Osteoblast (primary cell): ENCODE data around the gene LENG8. TPM values are rescaled to one million over a fixed set of nuclear protein-coding genes. Genes with fewer than 3 reads are reported as not detected.

Experiments used
- DNase-seq: peaks from one replicate; pipeline ENCODE4 v3.0.0; 2011; ENCODE audit warnings: low spot score, mixed read lengths; ENCODE audit not compliant: insufficient read length; ENCODE audit errors: missing footprints
- H2AFZ ChIP-seq: 2 replicates; pipeline ENCODE4 v1.6.0; 2011; ENCODE audit warnings: mild to moderate bottlenecking, low read length
- H3K27ac ChIP-seq: 2 replicates; pipeline ENCODE4 v1.5.1; 2011; ENCODE audit warnings: mild to moderate bottlenecking, low read depth, low read length, moderate library complexity
- H3K27me3 ChIP-seq: 2 replicates; pipeline ENCODE4 v1.6.0; 2012; ENCODE audit warnings: mild to moderate bottlenecking, control low read depth, inconsistent platforms, low read length, moderate library complexity; ENCODE audit not compliant: insufficient read depth
- H3K36me3 ChIP-seq: 2 replicates; pipeline ENCODE4 v1.5.1; 2011; ENCODE audit warnings: mild to moderate bottlenecking, low read length, control low read depth, moderate library complexity; ENCODE audit not compliant: insufficient read depth
- H3K4me1 ChIP-seq: 2 replicates; pipeline ENCODE4 v1.5.1; 2011; ENCODE audit warnings: mild to moderate bottlenecking, low read length, control low read depth, moderate library complexity; ENCODE audit not compliant: insufficient read depth
- H3K4me2 ChIP-seq: 2 replicates; pipeline ENCODE4 v1.6.0; 2011; ENCODE audit warnings: mild to moderate bottlenecking, low read length; ENCODE audit not compliant: insufficient read depth
- H3K4me3 ChIP-seq: fragments of 200-600 bp; sonication (generic); 3 replicates; pipeline ENCODE4 v1.5.1; 2012; ENCODE audit warnings: mild to moderate bottlenecking, low read length, inconsistent platforms; ENCODE audit not compliant: insufficient read depth
- H3K79me2 ChIP-seq: 2 replicates; pipeline ENCODE4 v1.6.0; 2012; ENCODE audit warnings: mild to moderate bottlenecking, low read length, control low read depth, inconsistent platforms; ENCODE audit not compliant: insufficient read depth
- H3K9me3 ChIP-seq: 2 replicates; pipeline ENCODE4 v1.5.1; 2011; ENCODE audit warnings: low read depth, low read length, control low read depth
- H4K20me1 ChIP-seq: 2 replicates; pipeline ENCODE4 v1.6.0; 2012; ENCODE audit warnings: mild to moderate bottlenecking, low read length, control low read depth; ENCODE audit not compliant: insufficient read depth
- total RNA-seq: library from RNA; depleted of rRNA; stranded (reverse); fragments of >200 nt; gene quantifications from 2 replicates; pipeline ENCODE4 v1.2.3, GENCODE V29; 2012
- TF ChIP-seq, protein P1 (sequence below): IDR thresholded peaks from 2 replicates; pipeline ENCODE4 v1.5.1; 2011; ENCODE audit warnings: mild to moderate bottlenecking, low read depth, low read length, moderate library complexity; ENCODE audit errors: extremely low read depth

LENG8 gene
- total RNA-seq, 1 donor = 42.3 TPM

DNA sequence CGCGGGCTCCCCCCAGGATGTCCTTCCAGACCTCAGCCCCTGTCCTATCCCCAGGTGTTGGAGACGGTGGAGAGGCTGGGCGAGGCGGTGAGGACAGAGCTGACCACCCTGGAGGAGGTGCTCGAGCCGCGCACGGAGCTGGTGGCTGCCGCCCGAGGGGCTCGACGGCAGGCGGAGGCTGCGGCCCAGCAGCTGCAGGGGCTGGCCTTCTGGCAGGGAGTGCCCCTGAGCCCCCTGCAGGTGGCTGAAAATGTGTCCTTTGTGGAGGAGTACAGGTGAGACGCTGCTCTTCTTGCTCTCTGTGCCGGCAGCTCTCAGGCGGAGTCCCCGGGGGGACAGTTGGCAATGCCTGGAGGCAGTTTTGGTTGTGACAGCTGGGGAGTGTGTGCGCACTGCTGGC is 26.9 kb upstream of the LENG8 start:
- H2AFZ ChIP-seq = no peak overlapping the region
- H3K9me3 ChIP-seq = no peaks in the 10 kb centered on the region
- peaks cover 3% of the 10 kb centered on the region for H3K4me1 ChIP-seq
- H4K20me1 ChIP-seq = no peaks in the 10 kb centered on the region
- peaks cover 28% of the 10 kb centered on the region for H3K27me3 ChIP-seq
- no peak overlapping the region for H3K4me2 ChIP-seq
- no peaks in the 10 kb centered on the region for H3K79me2 ChIP-seq
- DNase-seq = peak; percentile 59
- TF ChIP-seq, protein P1, sequence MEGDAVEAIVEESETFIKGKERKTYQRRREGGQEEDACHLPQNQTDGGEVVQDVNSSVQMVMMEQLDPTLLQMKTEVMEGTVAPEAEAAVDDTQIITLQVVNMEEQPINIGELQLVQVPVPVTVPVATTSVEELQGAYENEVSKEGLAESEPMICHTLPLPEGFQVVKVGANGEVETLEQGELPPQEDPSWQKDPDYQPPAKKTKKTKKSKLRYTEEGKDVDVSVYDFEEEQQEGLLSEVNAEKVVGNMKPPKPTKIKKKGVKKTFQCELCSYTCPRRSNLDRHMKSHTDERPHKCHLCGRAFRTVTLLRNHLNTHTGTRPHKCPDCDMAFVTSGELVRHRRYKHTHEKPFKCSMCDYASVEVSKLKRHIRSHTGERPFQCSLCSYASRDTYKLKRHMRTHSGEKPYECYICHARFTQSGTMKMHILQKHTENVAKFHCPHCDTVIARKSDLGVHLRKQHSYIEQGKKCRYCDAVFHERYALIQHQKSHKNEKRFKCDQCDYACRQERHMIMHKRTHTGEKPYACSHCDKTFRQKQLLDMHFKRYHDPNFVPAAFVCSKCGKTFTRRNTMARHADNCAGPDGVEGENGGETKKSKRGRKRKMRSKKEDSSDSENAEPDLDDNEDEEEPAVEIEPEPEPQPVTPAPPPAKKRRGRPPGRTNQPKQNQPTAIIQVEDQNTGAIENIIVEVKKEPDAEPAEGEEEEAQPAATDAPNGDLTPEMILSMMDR = no peak
- no peaks in the 10 kb centered on the region for H3K36me3 ChIP-seq
- no peak overlapping the region for H3K27ac ChIP-seq
- H3K4me3 ChIP-seq = no peak overlapping the region

DNA sequence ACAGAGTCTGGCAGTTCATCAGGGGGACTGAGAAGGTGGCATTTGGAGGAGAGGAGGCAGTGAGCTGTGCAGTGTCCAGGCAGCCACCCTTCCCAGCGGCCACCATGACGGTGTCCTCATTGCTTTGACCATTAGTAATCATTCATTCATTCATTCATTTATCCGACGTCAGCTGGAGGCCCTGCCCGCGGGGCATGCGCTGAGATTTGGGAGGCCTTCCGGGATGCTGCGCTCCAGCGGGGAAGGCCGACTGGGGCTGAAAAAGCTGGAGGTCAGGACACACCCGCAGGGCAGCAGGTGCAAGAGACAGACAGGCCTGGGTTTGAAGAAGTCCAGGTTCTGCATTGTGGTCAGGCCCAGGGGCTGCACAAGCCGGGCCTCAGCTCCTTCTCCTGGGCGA is 24.8 kb upstream of the LENG8 start:
- no peak overlapping the region for H3K27ac ChIP-seq
- H3K9me3 ChIP-seq = no peaks in the 10 kb centered on the region
- no peaks in the 10 kb centered on the region for H3K79me2 ChIP-seq
- H4K20me1 ChIP-seq = no peaks in the 10 kb centered on the region
- H3K4me1 ChIP-seq = no peaks in the 10 kb centered on the region
- H2AFZ ChIP-seq = no peak overlapping the region
- no peak overlapping the region for H3K4me3 ChIP-seq
- peak; percentile 83 for DNase-seq
- no peaks in the 10 kb centered on the region for H3K36me3 ChIP-seq
- H3K4me2 ChIP-seq = no peak overlapping the region
- H3K27me3 ChIP-seq = peaks cover 16% of the 10 kb centered on the region
- TF ChIP-seq, protein P1 = no peak

DNA sequence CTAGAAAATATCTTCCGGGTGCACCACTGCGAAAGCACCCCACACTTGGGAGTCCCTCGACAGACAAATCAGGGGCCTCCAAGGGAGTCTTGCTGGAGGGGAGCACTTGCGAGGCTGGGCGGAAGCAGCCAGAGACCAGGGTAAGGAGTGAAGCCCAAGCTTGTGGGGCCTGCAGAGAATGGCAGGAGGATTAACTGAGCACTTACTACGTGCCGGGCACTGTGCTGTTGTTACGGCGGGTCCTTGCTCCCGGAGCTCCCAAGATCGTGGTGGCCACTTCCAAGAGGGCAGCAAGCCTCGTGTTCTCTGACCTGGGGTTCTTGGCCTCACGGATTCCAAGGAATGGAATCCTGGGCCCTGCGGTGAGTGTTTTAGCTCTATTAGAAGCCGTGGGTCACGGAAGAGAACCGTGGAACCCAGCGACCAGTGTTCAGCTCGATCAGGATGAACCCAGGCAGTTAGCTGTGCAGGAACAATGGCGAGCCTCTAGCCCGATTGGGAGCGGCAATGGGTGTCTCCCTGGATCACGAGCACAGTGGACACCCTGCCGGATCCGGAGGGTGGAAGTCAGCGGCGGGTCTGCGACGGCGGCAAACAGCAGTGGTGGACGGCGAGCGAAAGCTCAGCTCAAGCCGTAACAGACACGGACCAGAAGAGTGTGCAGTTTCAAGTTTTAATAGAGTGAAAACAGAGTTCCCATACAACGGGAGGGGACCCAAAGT is 24.2 kb upstream of the LENG8 start:
- Histone ChIP-seq H3K27me3 (peaks cover 17% of the 10 kb centered on the region), H3K79me2 (no peaks in the 10 kb centered on the region), H3K36me3 (no peaks in the 10 kb centered on the region), H3K4me1 (no peaks in the 10 kb centered on the region), H3K4me3 (no peak overlapping the region), H2AFZ (no peak overlapping the region), H4K20me1 (no peaks in the 10 kb centered on the region), H3K27ac (no peak overlapping the region), H3K4me2 (no peak overlapping the region), H3K9me3 (no peaks in the 10 kb centered on the region)
- TF ChIP-seq, protein P1 = no peak
- peak; percentile 84 for DNase-seq

DNA sequence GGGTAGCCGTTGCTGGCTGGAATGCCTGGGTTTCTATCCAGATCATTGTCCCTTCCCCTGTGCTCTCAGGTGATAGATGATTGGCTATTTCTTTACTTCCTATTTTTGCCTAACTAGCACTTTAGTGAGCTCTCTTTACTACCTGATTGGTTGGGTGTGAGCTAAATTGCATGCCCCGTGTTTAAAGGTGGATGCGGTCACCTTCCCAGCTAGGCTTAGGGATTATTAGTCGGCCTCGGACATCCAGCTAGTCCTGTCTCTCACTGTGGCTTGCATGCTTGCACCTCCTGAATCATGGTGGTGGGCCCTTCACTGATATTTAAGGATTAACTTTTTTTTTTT is 23.6 kb upstream of the LENG8 start:
- Histone ChIP-seq H4K20me1 (no peaks in the 10 kb centered on the region), H3K9me3 (no peaks in the 10 kb centered on the region), H2AFZ (no peak overlapping the region), H3K4me2 (no peak overlapping the region), H3K4me1 (no peaks in the 10 kb centered on the region), H3K36me3 (no peaks in the 10 kb centered on the region), H3K27me3 (peaks cover 16% of the 10 kb centered on the region), H3K79me2 (no peaks in the 10 kb centered on the region), H3K27ac (no peak overlapping the region), H3K4me3 (no peak overlapping the region)
- TF ChIP-seq, protein P1 = no peak
- DNase-seq = peak; percentile 8
